Measurements from ENCODE around the gene RXRB.

RXRB gene

DNA sequence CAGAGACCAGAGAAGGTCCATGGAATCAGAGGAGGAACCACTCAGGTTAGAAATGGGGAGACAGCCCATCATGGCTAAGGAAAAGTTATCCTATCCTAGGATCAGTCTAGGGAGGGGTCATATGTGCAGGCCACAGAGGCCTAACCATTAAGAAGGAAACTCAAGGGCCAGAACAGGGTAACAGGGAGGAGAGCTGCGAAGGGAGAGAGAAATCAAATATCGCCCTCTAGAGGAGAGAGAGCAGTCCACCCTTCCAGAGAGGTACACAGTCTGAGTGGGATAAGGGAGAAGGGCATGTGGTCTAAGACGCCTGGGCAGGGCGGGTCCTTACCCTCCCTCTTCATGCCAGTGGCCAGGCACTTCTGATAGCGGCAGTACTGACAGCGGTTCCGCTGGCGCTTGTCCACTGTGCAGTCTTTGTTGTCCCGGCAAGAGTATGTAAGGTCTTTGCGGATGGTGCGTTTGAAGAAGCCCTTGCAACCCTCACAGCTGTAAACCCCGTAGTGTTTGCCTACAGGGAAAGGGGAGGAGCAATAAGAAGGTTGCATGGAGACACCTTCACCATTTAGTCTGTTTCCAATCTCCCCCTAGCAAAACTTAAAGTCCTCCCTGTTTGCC is 2.9 kb downstream of the RXRB start:
- DNase-seq (ENCODE audit: low read depth, low spot score) = peak; percentile 77

DNA sequence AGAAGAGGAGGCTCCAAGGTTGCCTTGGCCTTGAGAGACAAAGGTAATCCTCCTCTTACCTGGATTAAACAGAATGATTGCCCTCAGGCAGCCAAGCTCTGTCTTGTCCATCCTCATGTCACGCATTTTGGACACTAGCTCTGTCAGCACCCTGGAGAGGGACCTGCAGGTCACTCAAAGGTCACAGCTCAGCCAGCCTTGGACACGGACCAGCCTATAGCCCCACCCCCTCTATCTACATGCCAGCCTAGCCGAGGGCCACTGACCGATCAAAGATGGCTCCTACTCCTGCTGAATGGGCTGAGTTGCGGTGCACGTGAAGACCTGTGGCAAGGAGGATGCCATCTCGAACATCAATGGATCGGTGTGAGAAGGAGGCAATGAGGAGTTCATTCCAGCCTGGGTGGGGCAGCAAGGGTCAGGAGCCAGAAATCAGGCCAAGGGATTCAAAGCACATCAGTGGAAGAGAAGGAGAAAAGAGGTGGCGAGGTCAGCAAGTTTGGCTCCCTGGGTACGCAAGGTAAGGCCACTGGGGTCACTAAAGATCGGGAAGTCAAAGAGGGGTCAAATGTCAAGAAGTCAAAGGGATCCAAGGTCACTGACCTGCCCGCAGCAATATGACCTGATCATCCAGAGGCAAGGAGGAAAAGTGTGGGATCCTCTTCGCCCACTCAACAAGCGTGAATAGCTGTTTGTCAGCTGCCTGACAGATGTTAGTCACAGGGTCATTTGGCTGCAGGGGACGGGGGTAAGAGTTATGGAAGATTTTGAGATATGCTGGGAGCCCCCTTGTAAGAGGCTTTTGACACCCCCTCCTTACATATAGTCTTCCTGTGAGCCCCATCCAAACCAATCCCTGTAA is 4.9 kb downstream of the RXRB start:
- no peak for DNase-seq (ENCODE audit: low read depth, low spot score)

DNA sequence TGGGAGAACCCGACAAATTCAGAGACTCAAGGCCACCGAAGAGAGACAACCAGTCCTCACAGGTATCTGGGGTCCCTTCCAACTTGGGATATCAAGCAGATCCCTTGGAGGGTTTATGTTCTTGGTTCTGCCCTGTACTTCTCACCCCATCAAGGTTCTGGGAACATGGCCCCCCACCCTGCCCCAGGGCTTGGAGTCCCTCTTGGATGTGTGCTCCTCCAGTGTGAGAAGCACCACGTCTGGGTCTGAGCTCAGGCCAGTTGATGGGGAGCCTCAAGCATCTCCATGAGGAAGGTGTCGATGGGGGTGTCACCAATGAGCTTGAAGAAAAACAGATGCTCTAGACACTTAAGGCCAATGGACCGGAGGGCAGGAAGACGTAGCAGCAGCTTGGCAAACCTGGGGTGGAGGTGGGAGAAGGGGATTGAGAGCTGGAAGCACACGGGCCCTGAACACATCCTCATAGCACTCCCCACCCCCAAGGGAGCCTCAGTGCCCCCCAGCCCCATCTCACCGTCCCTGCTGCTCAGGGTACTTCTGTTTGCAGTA is 6.0 kb downstream of the RXRB start:
- no peak for DNase-seq (ENCODE audit: low read depth, low spot score)

DNA sequence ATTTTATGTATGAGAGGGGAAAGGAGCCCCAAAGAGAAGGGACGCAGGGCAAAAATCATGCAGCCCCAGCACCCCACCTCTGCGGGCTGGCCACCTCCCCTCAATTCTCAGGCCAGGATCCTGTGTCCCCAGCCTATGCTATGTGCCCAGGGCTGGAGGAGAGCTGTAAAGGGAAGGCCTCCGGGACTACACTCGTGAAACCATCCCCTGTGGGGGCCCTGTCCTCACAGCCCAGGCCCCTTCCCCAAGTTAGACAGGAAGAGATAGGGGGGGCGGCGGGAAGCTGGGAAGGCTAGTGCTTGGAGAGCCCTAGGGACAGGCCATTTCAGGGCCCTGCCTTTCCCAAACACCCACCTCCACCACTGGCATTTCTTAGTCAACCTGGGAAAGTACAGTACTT is 6.8 kb downstream of the RXRB start:
- DNase-seq (ENCODE audit: low read depth, low spot score) = no peak

DNA sequence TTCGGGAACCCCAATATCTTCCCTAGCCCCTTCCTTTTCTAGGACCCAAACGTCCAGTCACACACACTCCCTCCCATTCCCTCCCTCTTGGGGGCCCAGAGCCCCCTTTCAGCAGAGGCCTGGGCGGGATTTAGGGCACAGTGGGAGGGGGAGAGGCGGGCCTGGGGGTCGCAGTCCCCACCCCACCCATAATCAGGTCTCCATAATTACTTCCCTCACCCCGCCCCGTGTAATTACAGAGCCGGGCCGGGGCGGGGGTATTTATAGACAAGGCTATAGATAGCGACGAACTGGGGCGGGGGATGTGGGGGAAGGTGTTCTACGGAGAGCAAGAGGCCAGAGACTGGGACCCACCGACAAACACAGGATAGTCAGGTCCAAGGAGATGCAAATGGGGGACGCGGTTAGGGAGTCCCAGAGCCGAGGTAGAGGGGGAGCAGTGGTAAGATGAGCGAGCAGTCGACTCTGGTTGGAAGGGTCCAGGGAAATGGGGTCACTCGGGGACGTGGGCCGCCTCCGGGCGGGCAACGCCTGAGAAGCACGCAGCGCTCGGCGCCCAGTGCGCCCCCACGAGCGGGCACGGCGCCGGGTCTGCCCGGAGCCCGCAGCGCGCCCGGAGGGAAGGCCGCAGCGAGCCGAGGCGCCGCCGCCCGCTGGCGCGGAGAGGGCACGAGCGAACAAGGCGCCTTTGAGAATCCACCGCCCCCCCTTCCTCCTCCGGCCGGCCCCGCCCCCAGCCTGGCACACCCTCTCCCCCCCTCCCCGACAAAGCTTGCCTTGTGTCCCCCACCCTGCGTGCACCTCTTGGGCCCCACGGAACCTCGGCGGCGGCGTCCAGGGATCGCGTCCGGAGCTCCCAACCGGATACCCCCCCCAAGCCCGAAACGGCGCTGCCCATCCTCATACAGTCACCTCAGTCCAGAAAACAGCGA is 7.5 kb downstream of the RXRB start:
- DNase-seq (ENCODE audit: low read depth, low spot score) = no peak

DNA sequence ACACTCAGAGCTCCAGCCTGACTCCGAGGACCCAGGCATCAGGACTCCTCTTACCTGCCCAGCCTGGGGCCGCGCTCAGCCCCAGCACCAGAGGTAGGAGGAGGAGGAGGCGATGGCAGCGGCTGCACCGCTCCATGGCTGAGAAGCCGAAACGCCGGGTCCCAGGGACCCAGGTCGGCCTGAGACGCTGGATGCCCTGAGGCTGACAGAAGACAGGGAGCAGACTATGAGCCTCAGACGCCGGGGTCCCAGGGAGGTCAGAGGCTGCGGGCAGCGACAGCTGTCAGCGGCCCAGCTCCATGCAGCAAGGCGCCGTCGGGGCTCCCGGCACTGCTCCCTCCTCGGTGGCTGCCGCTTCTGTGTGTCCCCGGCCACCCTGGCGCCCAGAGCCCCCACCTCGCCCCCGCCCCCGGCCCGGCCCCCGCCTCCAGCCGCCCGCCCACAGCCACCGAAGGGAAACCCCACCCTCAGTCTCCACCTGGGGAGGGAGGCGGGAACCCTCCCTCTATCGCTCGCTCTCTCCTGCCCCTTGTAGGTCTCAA is 8.3 kb downstream of the RXRB start, which contains the start of gene COL11A2:
Gene COL11A2, minus strand, starts transcription at position 363 of the 542 bp plus-strand sequence. Its CDS starts 227 bp downstream, at position 136.
- DNase-seq (ENCODE audit: low read depth, low spot score) = peak; percentile 56

DNA sequence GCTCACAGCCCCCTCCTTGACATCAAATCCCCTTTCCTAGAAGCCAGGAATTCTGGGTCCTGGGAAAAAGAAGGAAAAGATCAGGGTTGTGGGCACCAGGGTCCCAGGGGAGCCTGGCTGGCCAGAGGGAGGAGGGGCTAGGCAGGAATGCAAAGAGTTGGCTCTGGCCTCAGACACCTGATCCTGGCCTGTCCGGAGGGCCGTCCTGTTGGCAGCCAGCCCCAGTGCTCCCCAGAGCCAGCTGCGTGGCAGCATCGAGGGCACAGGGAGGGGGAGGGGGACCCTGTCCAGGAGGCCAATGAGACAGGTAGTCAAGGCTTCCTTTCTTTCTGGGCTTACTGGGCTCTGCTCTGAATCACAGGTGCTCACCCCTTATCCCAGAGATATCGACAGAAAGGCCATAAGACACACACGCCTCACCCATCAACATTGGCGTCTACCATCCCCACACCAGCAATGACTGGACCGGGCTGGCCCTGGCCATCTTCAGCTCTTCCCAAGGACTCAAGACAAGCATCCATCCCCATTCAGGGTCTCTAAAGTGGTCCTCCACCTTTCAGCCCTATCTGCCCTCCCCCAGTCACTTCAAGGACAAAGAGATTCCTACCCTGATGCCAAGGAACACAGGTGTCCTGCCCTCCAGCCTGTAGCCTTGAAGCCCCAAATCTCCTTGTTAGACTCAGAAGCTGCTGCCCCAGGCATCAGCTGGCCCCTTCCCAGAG is 8.9 kb downstream of the RXRB start:
- no peak for DNase-seq (ENCODE audit: low read depth, low spot score)

DNA sequence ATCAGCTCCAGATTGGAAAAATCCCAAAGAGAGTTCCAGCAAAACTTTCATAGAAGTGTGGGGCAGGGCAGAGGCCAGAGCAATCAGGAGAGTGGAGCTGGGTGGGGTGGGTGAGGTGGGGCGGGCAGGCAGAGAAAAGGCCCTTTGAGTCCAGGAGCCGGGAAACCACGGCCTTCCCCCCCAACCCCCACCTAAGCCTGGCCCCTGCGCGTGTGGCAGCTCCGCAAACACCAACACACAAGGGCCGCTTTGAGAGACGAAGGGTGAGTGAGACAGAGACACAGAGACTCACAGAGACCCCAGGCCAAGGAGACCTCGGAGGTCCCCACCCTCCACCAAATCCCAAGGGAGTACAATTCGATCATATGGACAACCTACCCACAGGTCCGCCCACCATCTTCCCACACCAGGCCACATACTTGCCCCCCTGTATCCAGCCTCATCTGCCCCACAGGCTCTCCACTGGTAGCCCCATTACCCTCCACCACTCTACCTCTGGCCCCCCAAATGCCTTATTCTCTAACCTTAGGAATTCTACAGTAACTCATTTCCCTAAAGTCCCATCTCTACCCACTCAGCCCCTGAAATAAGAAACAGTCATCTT is 9.9 kb downstream of the RXRB start:
- DNase-seq (ENCODE audit: low read depth, low spot score) = no peak

DNA sequence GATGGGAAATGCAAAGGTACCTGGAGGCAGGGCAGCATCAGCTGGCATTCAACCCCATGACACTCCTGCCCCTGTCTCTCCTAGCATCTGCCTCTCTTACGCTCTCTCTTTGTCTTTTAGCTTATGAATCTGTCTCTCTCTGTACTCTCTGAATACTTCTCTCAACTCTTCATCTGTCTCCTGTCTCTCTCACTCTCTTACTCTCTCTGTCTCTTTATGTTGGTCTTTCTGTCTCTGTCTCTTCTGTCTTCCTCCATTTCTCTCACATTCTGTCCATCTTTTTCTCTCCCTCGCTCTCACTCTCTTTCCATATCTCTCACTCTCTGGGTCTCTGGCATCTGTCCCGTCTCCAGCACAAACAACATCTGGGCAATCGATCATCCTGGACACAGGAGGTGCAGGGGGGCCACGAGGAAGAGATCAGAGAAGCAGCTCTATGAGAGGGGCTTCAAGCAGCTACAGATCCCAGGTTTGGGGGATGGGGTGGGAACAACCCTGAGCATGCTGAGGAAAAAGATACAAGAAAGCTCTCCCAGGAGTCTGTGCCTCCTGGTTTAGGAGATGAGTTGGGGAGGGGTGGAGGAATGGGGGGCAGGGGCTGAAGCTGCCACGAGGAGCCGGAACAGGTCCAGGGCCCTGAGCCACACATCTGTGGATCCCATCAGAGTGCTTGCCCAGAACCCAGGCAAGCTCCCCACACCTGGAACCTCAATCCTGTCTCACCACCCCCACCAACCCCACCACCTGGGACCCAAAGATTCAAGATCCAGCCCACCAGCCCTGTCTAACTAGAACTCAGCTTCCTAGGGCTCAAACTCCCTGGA is 10.6 kb downstream of the RXRB start:
- no peak for DNase-seq (ENCODE audit: low read depth, low spot score)

DNA sequence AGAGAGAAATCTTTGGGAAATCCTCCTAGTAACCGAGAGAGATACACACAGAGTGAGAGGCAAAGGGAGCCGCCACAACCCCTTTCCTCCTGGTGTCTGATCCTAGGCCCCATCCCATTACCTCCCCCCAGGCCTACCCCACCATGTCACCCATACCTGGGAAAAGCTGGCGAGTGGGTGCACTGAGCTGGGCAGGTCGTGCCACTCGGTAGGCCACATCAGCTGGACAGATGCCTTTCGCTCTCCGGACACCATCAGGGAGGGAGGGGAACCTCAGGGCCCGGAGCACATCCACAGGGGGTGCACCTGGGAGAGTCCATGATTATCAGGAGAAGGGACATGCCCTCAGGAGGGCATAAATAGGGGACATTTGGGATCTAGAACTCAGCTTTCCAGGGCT is 11.3 kb downstream of the RXRB start:
- no peak for DNase-seq (ENCODE audit: low read depth, low spot score)

DNA sequence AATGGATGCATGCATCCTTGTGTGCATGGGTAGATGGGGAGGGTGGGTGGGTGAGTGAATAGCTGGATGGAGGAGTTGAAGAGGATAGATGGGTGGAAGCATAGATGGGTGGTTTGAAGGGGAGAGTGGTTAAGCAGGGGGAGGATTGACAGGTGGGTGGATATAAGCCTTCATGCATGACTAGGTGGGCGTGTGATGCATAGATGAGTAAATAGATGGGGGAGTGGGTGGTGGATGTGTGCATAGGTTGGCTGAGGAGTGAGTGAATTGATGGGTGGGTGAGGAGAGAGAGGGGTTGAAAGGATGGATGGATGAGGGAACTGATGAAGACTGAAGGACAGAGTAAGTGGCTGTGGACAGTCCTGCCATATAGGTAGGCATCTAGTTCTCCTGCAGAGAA is 12.7 kb downstream of the RXRB start:
- no peak for DNase-seq (ENCODE audit: low read depth, low spot score)

DNA sequence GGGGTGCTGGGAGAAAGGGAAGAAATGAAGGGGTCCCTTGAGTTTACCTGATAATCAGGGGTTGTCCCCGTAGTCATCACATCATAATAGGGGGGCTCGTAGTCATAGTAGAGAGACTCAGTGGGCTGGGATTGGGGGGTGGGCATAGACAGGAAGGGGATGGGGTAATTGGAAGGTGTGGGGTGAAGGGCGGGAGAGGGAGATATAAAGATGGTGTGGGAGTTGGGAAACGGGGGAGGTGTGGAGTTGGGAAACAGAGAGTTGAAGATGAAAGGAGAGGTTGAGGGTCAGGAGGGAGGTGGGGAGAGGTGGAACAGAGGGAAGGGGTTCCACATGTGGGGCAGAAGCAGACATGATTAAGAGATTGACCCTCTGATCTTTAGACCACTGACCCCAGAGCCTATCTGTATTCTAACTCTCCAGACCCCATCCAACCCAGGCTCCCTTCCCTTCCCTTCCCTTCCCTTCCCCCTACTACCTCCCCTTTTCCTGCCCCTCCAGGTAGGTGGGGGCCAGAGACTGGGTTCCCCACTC is 14.7 kb downstream of the RXRB start:
- no peak for DNase-seq (ENCODE audit: low read depth, low spot score)

DNA sequence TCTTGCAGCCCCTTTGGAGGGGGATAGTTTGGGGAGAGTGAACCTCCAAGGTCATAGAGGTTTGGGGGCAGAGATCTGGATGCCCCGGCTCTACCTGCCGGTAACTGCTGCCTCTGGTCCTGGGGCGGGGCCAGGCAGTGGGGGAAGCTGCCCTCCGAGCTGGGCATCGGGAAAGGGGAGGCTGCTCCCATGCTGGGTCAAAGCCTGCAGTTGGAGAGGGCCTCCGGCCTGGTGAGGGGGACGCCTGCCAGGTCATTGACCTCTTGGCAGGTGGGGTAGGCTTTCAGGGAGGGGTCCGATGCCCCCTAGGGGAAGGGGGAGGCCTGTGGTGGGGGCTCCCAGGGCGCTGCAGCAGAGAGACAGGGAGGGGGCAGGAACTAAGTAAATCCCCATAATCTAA is 15.3 kb downstream of the RXRB start:
- DNase-seq (ENCODE audit: low read depth, low spot score) = no peak

DNA sequence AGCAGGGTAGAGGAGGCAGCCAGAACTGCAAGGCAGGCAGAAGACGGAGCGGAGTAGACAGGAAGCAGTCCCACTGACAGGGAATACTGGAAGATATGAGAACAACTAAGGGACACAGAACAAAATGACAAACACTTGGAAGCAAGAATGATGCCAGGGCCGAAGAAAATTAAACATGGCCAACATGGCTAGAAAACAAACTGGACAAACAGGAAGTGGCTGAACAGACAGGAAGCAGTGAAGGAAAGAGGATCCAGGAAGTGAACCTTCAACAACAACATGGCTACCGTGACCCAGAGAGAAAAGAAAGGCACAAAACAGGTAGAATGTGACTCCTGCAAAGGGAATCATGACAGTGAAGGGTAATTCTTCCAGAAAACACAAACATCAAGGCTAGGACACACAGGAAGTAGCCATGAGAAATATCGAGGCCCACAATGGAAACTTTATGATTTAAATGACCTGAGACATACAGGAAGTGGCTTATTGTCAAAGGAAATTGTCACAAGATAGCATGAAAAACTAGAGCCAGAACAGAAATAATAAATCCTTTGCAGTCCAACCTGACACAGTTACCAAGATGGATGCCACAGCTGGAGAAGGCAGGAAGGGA is 17.3 kb downstream of the RXRB start:
- DNase-seq (ENCODE audit: low read depth, low spot score) = no peak

DNA sequence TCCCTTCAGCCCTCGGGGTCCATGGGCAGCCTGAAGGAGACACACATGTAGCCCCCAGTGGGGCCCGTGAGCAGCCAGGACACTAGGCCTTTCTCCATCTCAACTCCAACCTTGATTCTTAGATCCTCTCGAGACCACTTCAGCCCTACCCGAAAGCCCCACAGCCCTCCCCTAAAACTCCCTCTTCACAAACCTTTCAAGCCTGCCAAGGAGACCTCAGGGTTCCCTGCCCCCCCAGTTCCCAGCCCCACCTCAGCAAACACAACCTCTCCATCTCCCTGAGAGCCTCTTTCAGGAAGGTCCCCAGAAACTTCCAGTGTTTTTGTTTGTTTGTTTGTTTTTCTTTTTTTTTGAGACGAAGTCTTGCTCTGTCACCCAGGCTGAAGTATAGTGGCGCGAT is 19.3 kb downstream of the RXRB start:
- DNase-seq (ENCODE audit: low read depth, low spot score) = no peak

DNA sequence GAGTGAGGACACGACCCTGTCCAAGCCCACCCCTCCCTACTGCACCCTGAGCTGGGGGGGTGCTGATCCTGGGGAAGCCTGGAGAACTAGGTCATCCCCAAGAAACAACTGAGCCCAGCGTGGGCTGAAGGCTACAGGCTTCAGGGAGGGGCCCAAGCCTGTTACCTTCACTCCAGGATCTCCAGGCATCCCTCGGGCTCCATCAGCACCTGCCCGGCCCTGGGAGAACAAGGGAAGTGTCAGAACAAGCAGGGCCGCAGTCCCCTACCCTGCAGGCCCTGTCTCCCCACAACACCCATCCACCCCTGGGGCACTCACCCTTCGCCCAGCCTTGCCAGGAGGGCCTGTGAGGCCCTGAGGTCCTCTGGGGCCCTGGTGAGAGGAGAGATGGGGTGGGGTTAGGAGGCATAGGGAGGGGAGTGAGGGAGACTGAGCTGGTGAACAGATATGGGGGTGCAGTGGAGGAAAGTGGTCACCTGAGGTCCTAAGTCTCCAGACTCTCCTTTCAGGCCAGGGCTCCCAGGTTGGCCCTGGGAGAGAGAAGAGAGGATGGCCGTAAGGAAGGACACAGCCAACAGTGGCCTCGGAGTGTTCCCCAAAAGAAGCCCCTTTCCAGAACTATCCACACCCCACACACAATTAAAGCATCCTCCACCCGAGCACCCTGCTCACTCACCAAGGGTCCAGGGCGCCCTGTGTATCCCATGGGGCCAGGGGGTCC is 21.6 kb downstream of the RXRB start:
- no peak for DNase-seq (ENCODE audit: low read depth, low spot score)

DNA sequence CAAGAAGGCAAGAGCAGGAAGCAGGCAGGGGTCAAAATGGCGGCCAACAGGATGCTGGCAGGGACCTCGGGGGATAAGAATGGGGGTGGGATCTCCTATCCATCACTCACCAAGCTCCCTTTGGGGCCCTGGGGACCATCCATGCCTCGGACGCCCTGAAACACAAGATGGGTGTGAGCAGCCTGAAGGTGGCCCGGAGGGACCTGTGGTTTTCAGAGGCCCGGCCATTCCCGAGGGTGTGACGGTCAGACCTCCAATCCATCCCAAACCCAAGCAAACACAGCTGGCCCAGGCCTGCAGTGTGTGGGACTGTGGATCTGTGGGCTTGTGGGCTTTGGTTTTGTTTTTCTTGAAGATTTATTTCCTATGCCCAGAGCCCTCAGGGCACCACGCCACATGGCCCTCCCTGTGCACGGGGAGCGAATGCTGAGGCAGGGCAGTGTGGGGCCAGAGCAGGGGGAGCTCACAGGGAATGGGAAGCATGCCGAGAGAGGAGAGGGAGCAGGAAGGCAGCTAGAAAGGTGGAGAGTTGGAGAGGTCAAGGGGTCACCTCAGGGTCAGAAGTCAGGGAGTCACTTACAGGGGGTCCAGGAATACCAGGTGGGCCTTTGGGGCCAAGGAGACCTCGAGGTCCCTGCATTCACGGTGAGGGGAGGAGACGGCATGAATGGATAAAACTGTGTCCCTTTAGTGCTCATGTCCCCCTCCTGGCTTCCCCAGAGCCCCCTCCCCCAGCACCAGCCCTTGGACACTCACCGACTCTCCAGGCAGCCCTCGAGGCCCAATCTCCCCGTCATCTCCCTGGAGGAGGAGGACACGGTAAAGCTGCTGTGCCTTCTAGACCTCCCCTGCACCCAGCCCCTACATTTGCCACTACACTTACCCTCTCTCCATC is 22.7 kb downstream of the RXRB start:
- DNase-seq (ENCODE audit: low read depth, low spot score) = no peak

All from ELF-1 (cell line).